Prostate gland (tissue), 2 donors: ENCODE data around the gene DRD3.

Experiments
- POLR2A ChIP-seq: fragments of 450-650 bp; IDR thresholded peaks from one replicate; pipeline ENCODE4 v1.6.1; 2016; ENCODE audit warnings: antibody characterized with exemption, mild to moderate bottlenecking
- POLR2AphosphoS5 ChIP-seq: sonication (generic); formaldehyde crosslinking; IDR thresholded peaks from one replicate; pipeline ENCODE4 v1.6.1; 2017; ENCODE audit warnings: antibody characterized with exemption
- TF ChIP-seq, protein P1 (sequence below), 4 experiments: fragments of 200-600 bp in 2 of 4; fragments of 450-650 bp in 2 of 4; sonication (generic) in 2 of 4; IDR thresholded peaks; 1 replicate in 3 of 4; 2 replicates in 1 of 4; pipeline ENCODE4 v1.5.1; 2016 to 2019; ENCODE audit warnings: antibody characterized with exemption in 4 of 4, mild to moderate bottlenecking in 2 of 4, moderate library complexity in 2 of 4

DNA sequence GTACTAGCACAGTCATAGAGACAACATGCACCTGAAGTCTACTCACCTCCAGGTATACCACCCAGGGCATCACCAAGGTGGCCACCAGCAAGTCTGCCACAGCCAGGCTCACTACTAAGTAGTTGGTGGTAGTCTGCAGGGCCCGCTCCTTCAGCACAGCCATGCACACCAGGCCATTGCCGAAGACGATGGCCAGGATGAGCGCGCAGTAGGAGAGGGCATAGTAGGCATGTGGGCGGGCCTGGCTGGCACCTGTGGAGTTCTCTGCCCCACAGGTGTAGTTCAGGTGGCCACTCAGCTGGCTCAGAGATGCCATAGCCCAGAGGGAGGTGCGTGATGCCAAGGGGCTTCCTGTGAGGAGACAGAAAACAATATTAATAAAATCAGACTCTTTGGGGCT lies 7.2 kb downstream of the DRD3 start:
- TF ChIP-seq, protein P1, sequence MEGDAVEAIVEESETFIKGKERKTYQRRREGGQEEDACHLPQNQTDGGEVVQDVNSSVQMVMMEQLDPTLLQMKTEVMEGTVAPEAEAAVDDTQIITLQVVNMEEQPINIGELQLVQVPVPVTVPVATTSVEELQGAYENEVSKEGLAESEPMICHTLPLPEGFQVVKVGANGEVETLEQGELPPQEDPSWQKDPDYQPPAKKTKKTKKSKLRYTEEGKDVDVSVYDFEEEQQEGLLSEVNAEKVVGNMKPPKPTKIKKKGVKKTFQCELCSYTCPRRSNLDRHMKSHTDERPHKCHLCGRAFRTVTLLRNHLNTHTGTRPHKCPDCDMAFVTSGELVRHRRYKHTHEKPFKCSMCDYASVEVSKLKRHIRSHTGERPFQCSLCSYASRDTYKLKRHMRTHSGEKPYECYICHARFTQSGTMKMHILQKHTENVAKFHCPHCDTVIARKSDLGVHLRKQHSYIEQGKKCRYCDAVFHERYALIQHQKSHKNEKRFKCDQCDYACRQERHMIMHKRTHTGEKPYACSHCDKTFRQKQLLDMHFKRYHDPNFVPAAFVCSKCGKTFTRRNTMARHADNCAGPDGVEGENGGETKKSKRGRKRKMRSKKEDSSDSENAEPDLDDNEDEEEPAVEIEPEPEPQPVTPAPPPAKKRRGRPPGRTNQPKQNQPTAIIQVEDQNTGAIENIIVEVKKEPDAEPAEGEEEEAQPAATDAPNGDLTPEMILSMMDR (IDR thresholded peaks at IDR 0.05), result no peak
- TF ChIP-seq POLR2A, result no peak
- TF ChIP-seq POLR2AphosphoS5, result no peak
